HAP-1 (cell line): Measurements from ENCODE around the gene PDIA2.

Experiments used
- DNase-seq, 2 experiments: peaks; one replicate each; pipeline ENCODE4 v3.0.0-alpha.2; 2016 to 2020; ENCODE audit warnings: low spot score in 2 of 2
- H3K27me3 ChIP-seq: fragments of 250-450 bp; sonication (Bioruptor Pico); 2 replicates; pipeline ENCODE4 v1.5.1; 2020; ENCODE audit warnings: low read depth, mild to moderate bottlenecking, moderate library complexity
- H3K36me3 ChIP-seq: fragments of 250-450 bp; sonication (Bioruptor Pico); replicated peaks from 2 replicates; pipeline ENCODE4 v1.5.1; 2020; ENCODE audit warnings: mild to moderate bottlenecking
- H3K4me1 ChIP-seq: fragments of 250-450 bp; sonication (Bioruptor Pico); 2 replicates; pipeline ENCODE4 v1.5.1; 2020; ENCODE audit warnings: mild to moderate bottlenecking
- H3K4me3 ChIP-seq: fragments of 250-450 bp; sonication (Bioruptor Pico); 2 replicates; pipeline ENCODE4 v1.5.1; 2020; ENCODE audit warnings: mild to moderate bottlenecking, moderate library complexity
- H3K9me3 ChIP-seq: fragments of 250-450 bp; sonication (Bioruptor Pico); 2 replicates; pipeline ENCODE4 v1.5.1; 2020; ENCODE audit warnings: mild to moderate bottlenecking, moderate library complexity
- in situ Hi-C: fragments of 300-500 bp; cut with MboI; formaldehyde crosslinking; loops from 3 replicates; pipeline ENCODE4 v1.14.3; 2020; ENCODE audit warnings: low sequenced_read_pairs, inconsistent platforms, mixed read lengths

The PDIA2 gene

GRCh38 chr16:280552-280951 lies 2.4 kb upstream of the PDIA2 start, which contains the start of gene ARHGDIG:
Gene ARHGDIG, plus strand, starts transcription at chr16:280591. Its CDS starts 90 bp downstream, at chr16:280681.
- in situ Hi-C loops, result no loop called here
- Histone ChIP-seq H3K36me3 (peaks cover 7% of the 10 kb centered on the region), H3K4me3 (peak within 1 kb of the TSS; percentile 43), H3K9me3 (no peaks in the 10 kb centered on the region), H3K4me1 (peaks cover 4% of the 10 kb centered on the region), H3K27me3 (no peaks in the 10 kb centered on the region)
- no peak for DNase-seq

GRCh38 chr16:280991-281659 lies 1.8 kb upstream of the PDIA2 start:
- Histone ChIP-seq H3K4me1 (peaks cover 4% of the 10 kb centered on the region), H3K4me3 (peak overlapping the region; percentile 43), H3K27me3 (no peaks in the 10 kb centered on the region), H3K9me3 (no peaks in the 10 kb centered on the region), H3K36me3 (peaks cover 7% of the 10 kb centered on the region)
- no peak for DNase-seq
- in situ Hi-C loops, result no loop called here

GRCh38 chr16:281660-282255 lies 1.2 kb upstream of the PDIA2 start:
- Histone ChIP-seq H3K4me3 (peak overlapping the region; percentile 43; the same call in 1 of the 2 replicates), H3K4me1 (peaks cover 4% of the 10 kb centered on the region), H3K36me3 (peaks cover 13% of the 10 kb centered on the region), H3K9me3 (no peaks in the 10 kb centered on the region), H3K27me3 (no peaks in the 10 kb centered on the region)
- in situ Hi-C loops, result no loop called here
- no peak for DNase-seq

- in situ Hi-C loops, result no loop called here
- H3K36me3 ChIP-seq, result peaks cover 20% of the 10 kb centered on the region
- no peaks in the 10 kb centered on the region for H3K9me3 ChIP-seq
- no peak for DNase-seq
- no peak overlapping the region for H3K4me3 ChIP-seq
- H3K27me3 ChIP-seq, result no peaks in the 10 kb centered on the region
- peaks cover 4% of the 10 kb centered on the region for H3K4me1 ChIP-seq
These were observed 473 bp upstream of the PDIA2 start for GRCh38 chr16:282491-282890.

GRCh38 chr16:284204-285120 lies 1.5 kb downstream of the PDIA2 start:
- H3K9me3 ChIP-seq, result no peaks in the 10 kb centered on the region
- in situ Hi-C loops, result no loop called here
- H3K36me3 ChIP-seq, result peaks cover 39% of the 10 kb centered on the region
- DNase-seq, result no peak
- no peak overlapping the region for H3K4me3 ChIP-seq
- peaks cover 4% of the 10 kb centered on the region for H3K4me1 ChIP-seq
- no peaks in the 10 kb centered on the region for H3K27me3 ChIP-seq

- no peaks in the 10 kb centered on the region for H3K9me3 ChIP-seq
- H3K36me3 ChIP-seq, result peaks cover 43% of the 10 kb centered on the region
- in situ Hi-C loops, result no loop called here
- DNase-seq, result no peak
- peaks cover 4% of the 10 kb centered on the region for H3K4me1 ChIP-seq
- no peak overlapping the region for H3K4me3 ChIP-seq
- H3K27me3 ChIP-seq, result no peaks in the 10 kb centered on the region
These were observed 2.4 kb downstream of the PDIA2 start for GRCh38 chr16:285146-286055.

GRCh38 chr16:286491-287297 lies 3.7 kb downstream of the PDIA2 start:
- Histone ChIP-seq H3K27me3 (no peaks in the 10 kb centered on the region), H3K4me1 (no peaks in the 10 kb centered on the region), H3K36me3 (peaks cover 54% of the 10 kb centered on the region), H3K9me3 (no peaks in the 10 kb centered on the region), H3K4me3 (no peak overlapping the region)
- no peak for DNase-seq
- in situ Hi-C loops, result no loop called here

GRCh38 chr16:287298-287811 lies 4.4 kb downstream of the PDIA2 start:
- no peaks in the 10 kb centered on the region for H3K27me3 ChIP-seq
- H3K4me1 ChIP-seq, result no peaks in the 10 kb centered on the region
- in situ Hi-C loops, result no loop called here
- peaks cover 60% of the 10 kb centered on the region for H3K36me3 ChIP-seq
- no peak for DNase-seq
- no peaks in the 10 kb centered on the region for H3K9me3 ChIP-seq
- no peak overlapping the region for H3K4me3 ChIP-seq

- Histone ChIP-seq H3K4me1 (no peaks in the 10 kb centered on the region), H3K27me3 (no peaks in the 10 kb centered on the region), H3K36me3 (peaks cover 67% of the 10 kb centered on the region), H3K4me3 (no peak overlapping the region), H3K9me3 (no peaks in the 10 kb centered on the region)
- DNase-seq, result no peak
- in situ Hi-C loops, result no loop called here
These were observed 5.3 kb downstream of the PDIA2 start for GRCh38 chr16:287981-288920.

GRCh38 chr16:289395-289997 lies 6.5 kb downstream of the PDIA2 start:
- in situ Hi-C loops, result no loop called here
- peaks cover 69% of the 10 kb centered on the region for H3K36me3 ChIP-seq

GRCh38 chr16:290015-290680 lies 7.2 kb downstream of the PDIA2 start:
- Histone ChIP-seq H3K4me1 (no peaks in the 10 kb centered on the region), H3K27me3 (no peaks in the 10 kb centered on the region), H3K9me3 (no peaks in the 10 kb centered on the region), H3K36me3 (peaks cover 63% of the 10 kb centered on the region), H3K4me3 (no peak overlapping the region)
- no peak for DNase-seq
- in situ Hi-C loops, result no loop called here

More at GRCh38 chr16:289395-289997, 6.5 kb downstream of the PDIA2 start:
- no peak for DNase-seq
- Histone ChIP-seq H3K4me1 (no peaks in the 10 kb centered on the region), H3K4me3 (no peak overlapping the region), H3K27me3 (no peaks in the 10 kb centered on the region), H3K9me3 (no peaks in the 10 kb centered on the region)
